ENCODE data around the gene PDE3A.
"Not testable (repeated sequence)": the region's sequence is repeated elsewhere in the genome, so short reads cannot be mapped to it uniquely, and the experiment has no call there.

- TF ChIP-seq EP300 (IDR thresholded peaks at IDR 0.05; ENCODE audit: low read depth); CTCF (IDR thresholded peaks at IDR 0.05); POLR2AphosphoS5 (IDR thresholded peaks at IDR 0.05); POLR2A (IDR thresholded peaks at IDR 0.05): not testable (repeated sequence)
Measured at GRCh38 chr12:20552586-20552985, 184.2 kb downstream of the PDE3A start.

Data from transverse colon (tissue), 4 donors.